ENCODE data around the gene NDST3. TPM values are rescaled to one million over a fixed set of nuclear protein-coding genes. Genes with fewer than 3 reads are reported as not detected.

NDST3 gene
- total RNA-seq, 4 donors from 2014 or later = 1.7 TPM; not detected in 3

DNA sequence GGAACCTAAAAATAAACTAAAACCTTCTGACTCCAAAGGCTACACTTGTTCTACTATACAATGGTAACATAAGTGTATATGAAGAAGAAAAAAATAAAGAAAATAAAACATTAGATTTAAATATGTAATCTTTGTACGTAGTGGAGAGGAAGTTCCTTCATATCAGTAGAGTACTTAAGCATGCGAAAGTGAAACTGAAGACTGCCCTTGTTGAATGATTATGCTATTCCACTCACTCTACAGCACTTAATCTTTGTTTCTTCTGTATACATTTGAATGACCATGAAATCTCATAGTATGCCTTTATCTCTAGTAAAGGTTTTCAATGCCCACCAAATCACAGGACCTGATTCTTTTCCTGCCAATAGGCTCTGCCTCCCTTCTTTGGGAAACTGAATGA is 78.9 kb downstream of the NDST3 start:
- intact Hi-C loops (cut with DNase I; ENCODE audit: low total_unique reads) = no loop called here

DNA sequence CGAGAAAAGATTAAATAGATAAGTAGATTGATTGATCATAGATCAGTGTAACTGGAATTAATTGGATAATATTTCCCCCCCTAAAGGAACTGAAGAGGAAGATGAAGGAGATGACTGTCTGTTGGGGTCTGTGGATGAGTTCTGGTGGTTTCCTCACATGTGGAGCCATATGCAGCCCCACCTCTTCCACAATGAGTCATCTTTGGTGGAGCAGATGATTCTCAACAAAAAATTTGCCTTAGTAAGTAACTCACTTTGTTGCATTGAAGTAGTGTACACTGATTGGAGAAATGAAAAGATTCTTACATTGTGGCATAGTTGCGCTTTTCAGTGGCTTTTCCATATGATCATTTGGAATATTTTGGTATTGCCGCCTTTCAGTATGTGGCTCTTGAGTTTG is 80.4 kb downstream of the NDST3 start:
- no peak for TF ChIP-seq POLR2A (IDR thresholded peaks at IDR 0.05)
- TF ChIP-seq, protein P1, sequence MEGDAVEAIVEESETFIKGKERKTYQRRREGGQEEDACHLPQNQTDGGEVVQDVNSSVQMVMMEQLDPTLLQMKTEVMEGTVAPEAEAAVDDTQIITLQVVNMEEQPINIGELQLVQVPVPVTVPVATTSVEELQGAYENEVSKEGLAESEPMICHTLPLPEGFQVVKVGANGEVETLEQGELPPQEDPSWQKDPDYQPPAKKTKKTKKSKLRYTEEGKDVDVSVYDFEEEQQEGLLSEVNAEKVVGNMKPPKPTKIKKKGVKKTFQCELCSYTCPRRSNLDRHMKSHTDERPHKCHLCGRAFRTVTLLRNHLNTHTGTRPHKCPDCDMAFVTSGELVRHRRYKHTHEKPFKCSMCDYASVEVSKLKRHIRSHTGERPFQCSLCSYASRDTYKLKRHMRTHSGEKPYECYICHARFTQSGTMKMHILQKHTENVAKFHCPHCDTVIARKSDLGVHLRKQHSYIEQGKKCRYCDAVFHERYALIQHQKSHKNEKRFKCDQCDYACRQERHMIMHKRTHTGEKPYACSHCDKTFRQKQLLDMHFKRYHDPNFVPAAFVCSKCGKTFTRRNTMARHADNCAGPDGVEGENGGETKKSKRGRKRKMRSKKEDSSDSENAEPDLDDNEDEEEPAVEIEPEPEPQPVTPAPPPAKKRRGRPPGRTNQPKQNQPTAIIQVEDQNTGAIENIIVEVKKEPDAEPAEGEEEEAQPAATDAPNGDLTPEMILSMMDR (IDR thresholded peaks at IDR 0.05) = no peak
- intact Hi-C loops (cut with DNase I; ENCODE audit: low total_unique reads) = no loop called here
- H3K4me1 ChIP-seq = no peaks in the 10 kb centered on the region
- no peaks in the 10 kb centered on the region for H3K27me3 ChIP-seq
- no peaks in the 10 kb centered on the region for H3K9me3 ChIP-seq
- no peak overlapping the region for H3K4me3 ChIP-seq
- DNase-seq = no peak
- H3K27ac ChIP-seq = no peak overlapping the region
- no peaks in the 10 kb centered on the region for H3K36me3 ChIP-seq

More for the DNA sequence above, 78.9 kb downstream of the NDST3 start:
- no peaks in the 10 kb centered on the region for H3K4me1 ChIP-seq
- no peak for DNase-seq
- H3K36me3 ChIP-seq = no peaks in the 10 kb centered on the region
- no peaks in the 10 kb centered on the region for H3K9me3 ChIP-seq
- H3K4me3 ChIP-seq = no peak overlapping the region
- no peak overlapping the region for H3K27ac ChIP-seq
- H3K27me3 ChIP-seq = no peaks in the 10 kb centered on the region
- TF ChIP-seq, protein P1 (IDR thresholded peaks at IDR 0.05) = no peak
- no peak for TF ChIP-seq POLR2A (IDR thresholded peaks at IDR 0.05)

DNA sequence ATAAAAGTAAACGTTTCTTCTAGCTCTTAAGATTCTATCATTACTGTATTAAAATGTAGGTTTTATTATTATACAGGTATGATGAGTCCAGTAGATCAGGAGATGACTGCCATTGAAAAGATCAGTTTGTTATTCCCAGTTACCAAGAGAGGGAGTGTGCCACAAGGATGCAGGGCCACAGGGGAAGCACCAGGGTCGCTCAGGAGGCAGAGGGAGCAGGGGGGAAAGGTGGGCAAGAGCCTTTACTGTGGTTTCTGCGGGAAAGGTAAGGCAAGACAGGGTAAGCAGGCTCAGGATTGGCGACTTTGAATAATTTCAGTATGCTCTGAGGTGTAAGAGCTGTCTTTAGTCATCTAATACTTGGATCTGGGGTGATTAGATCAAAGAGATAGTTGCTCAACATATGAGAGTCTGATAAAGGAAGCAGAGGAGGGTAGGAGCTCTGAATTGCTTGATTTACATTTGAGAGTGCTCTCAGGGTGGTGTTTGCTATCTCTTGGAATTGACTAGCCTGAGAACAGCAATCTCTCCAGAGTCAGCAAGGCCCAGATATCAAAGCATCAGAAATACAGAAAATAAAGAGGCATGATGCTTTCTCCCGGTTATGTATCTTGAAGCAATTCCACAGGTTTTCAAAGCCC is 86.0 kb downstream of the NDST3 start:
- no peak for DNase-seq
- intact Hi-C loops (cut with DNase I; ENCODE audit: low total_unique reads) = no loop called here
- Histone ChIP-seq H3K9me3 (no peaks in the 10 kb centered on the region), H3K4me3 (no peak overlapping the region), H3K4me1 (no peaks in the 10 kb centered on the region), H3K27ac (no peak overlapping the region), H3K36me3 (no peaks in the 10 kb centered on the region), H3K27me3 (no peaks in the 10 kb centered on the region)
- TF ChIP-seq, protein P1 (IDR thresholded peaks at IDR 0.05) = no peak
- no peak for TF ChIP-seq POLR2A (IDR thresholded peaks at IDR 0.05)

DNA sequence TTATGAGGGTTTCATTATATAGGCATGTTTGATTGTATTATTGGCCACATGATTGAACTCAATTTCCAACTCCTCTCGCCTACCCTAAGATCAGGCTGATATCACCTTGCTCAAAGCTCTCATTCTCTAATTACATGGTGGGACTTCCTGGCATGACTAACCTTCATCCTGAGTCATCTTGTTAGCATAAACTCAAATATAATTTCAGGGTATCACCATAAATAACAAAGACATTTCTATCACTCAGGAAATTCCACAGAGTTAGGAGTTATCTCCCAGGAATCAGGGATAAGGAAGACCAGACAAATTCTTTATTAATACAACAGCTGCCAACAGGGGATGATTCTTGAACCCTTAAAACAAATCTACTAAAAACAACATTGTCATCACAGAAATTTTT is 90.7 kb downstream of the NDST3 start:
- Histone ChIP-seq H3K9me3 (no peaks in the 10 kb centered on the region), H3K27ac (no peak overlapping the region), H3K27me3 (no peaks in the 10 kb centered on the region), H3K36me3 (no peaks in the 10 kb centered on the region), H3K4me3 (no peak overlapping the region), H3K4me1 (no peaks in the 10 kb centered on the region)
- TF ChIP-seq, protein P1 (IDR thresholded peaks at IDR 0.05) = no peak
- no peak for TF ChIP-seq POLR2A (IDR thresholded peaks at IDR 0.05)
- intact Hi-C loops (cut with DNase I; ENCODE audit: low total_unique reads) = no loop called here
- no peak for DNase-seq

DNA sequence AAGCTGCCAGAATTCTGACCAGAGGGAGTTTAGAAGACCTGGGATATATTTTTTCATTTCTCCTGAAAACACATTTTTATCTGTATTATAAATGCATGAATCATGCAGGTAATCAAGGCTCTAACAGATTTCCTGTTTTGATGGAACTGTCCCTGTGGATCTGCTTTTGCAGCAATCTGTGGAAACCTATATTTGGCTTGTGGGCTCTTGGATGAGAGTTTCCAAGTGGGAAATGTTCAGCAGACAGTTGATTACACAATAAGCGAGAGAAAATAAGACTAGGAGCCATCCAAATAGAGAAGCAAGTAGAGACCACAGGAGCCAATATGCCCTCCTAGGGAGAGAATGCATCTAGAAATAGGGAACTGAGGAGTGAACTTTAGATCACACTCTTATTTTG is 105.0 kb downstream of the NDST3 start:
- Histone ChIP-seq H3K9me3 (no peaks in the 10 kb centered on the region), H3K27ac (no peak overlapping the region), H3K36me3 (no peaks in the 10 kb centered on the region), H3K4me1 (no peaks in the 10 kb centered on the region), H3K27me3 (no peaks in the 10 kb centered on the region), H3K4me3 (no peak overlapping the region)
- intact Hi-C loops (cut with DNase I; ENCODE audit: low total_unique reads) = no loop called here
- DNase-seq = no peak
- no peak for TF ChIP-seq POLR2A (IDR thresholded peaks at IDR 0.05)

DNA sequence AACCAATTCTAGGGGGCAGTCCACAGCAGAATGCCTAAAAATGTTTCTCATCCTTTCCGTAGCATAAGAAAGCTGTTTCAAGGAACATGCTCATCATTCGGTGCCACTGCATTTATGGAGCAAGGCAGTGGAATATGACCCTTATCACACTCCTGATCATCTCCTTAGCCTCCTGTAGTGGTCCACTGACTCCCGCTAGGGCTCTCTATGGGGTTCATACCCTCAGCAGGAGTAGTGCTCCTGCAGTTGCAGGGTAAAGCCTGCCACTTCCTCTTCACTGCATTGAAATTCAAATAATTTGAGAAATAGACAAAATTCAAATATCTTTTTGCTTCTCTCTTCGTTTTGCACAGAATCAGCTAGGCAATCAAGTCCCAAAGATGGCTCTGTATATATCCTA is 107.0 kb downstream of the NDST3 start:
- Histone ChIP-seq H3K9me3 (no peaks in the 10 kb centered on the region), H3K4me3 (no peak overlapping the region), H3K27ac (no peak overlapping the region), H3K27me3 (no peaks in the 10 kb centered on the region), H3K4me1 (no peaks in the 10 kb centered on the region), H3K36me3 (no peaks in the 10 kb centered on the region)
- intact Hi-C loops (cut with DNase I; ENCODE audit: low total_unique reads) = no loop called here
- TF ChIP-seq POLR2A (IDR thresholded peaks at IDR 0.05) = no peak
- TF ChIP-seq, protein P1 (IDR thresholded peaks at IDR 0.05) = no peak
- no peak for DNase-seq
